Endothelial cell of umbilical vein (primary cell): Measurements from ENCODE around the gene SIGLEC15. TPM values are rescaled to one million over a fixed set of nuclear protein-coding genes. Genes with fewer than 3 reads are reported as not detected.

ENCODE experiments used
- BruUV-seq: library from RNA; stranded (reverse); fragments of 400-500 nt; replicated peaks from 2 replicates; lab custom pipeline; 2021; lab: Mats Ljungman, UMichigan
- CTCF ChIA-PET: fragments of 300-600, 350-600 bp; sonication (Branson Sonifier 250); formaldehyde crosslinking; loops from one replicate; lab custom pipeline; 2021; ENCODE audit warnings: antibody characterized with exemption, inconsistent platforms; lab: Charles Lee
- POLR2A ChIA-PET: fragments of 300-600, 350-600 bp; sonication (Branson Sonifier 250); formaldehyde crosslinking; loops from one replicate; lab custom pipeline; 2021; ENCODE audit warnings: antibody characterized with exemption, inconsistent platforms; lab: Charles Lee
- DNase-seq: peaks from one replicate; pipeline ENCODE4 v3.0.0-alpha.2; 2011; ENCODE audit warnings: low read depth, low spot score
- FAIRE-seq: peaks from 2 replicates; lab custom pipeline; 2011; peaks lifted over from hg19 to GRCh38; lab: Jason Lieb, UNC
- H2AFZ ChIP-seq: 2 replicates; pipeline ENCODE4 v1.6.0; 2012; ENCODE audit warnings: low read depth, low read length, control low read depth, inconsistent platforms
- H3K27ac ChIP-seq: 2 replicates; pipeline ENCODE4 v1.5.1; 2011; ENCODE audit warnings: low read depth, mild to moderate bottlenecking, control low read depth, low read length, moderate library complexity; ENCODE audit not compliant: insufficient read depth
- H3K27me3 ChIP-seq, 2 experiments: 2 replicates each; pipeline versions ENCODE4 v1.6.0 to v1.6.1; 2011; ENCODE audit warnings: low read length in 2 of 2, mixed read lengths in 1 of 2; ENCODE audit not compliant: control insufficient read depth in 2 of 2, insufficient read depth in 2 of 2
- H3K36me3 ChIP-seq, 2 experiments: 2 replicates in 1 of 2; 3 replicates in 1 of 2; pipeline ENCODE4 v1.5.1; 2011; ENCODE audit warnings: low read length in 2 of 2, mild to moderate bottlenecking in 1 of 2, moderate library complexity in 1 of 2; ENCODE audit not compliant: control insufficient read depth in 2 of 2, insufficient read depth in 2 of 2; ENCODE audit errors: extremely low read depth in 1 of 2
- H3K4me1 ChIP-seq: 3 replicates; pipeline ENCODE4 v1.5.1; 2011; ENCODE audit warnings: mild to moderate bottlenecking, low read length; ENCODE audit not compliant: control insufficient read depth, insufficient read depth; ENCODE audit errors: extremely low read depth
- H3K4me2 ChIP-seq: 2 replicates; pipeline ENCODE4 v1.6.1; 2011; ENCODE audit warnings: low read length, control low read depth, mixed read lengths; ENCODE audit not compliant: insufficient read depth
- H3K4me3 ChIP-seq, 3 experiments: fragments of 200-600 bp in 1 of 3; sonication (generic), shearing (Covaris generic) in 1 of 3; replicated peaks in 1 of 3; 2 replicates each; pipeline ENCODE4 v1.5.1; 2011 to 2016; ENCODE audit warnings: control low read depth in 3 of 3, low read length in 3 of 3, mild to moderate bottlenecking in 2 of 3, inconsistent platforms in 1 of 3, low read depth in 1 of 3, moderate library complexity in 1 of 3; ENCODE audit not compliant: insufficient read depth in 1 of 3
- H3K79me2 ChIP-seq: 2 replicates; pipeline ENCODE4 v1.6.0; 2012; ENCODE audit warnings: low read length, inconsistent platforms; ENCODE audit not compliant: control insufficient read depth, insufficient read depth
- H3K9ac ChIP-seq: replicated peaks from 2 replicates; pipeline ENCODE3; 2011; ENCODE audit warnings: low read length, control low read depth; ENCODE audit not compliant: insufficient read depth; ENCODE audit errors: extremely low read depth
- H3K9me1 ChIP-seq: replicated peaks from 3 replicates; pipeline ENCODE4 v1.6.0; 2011; ENCODE audit warnings: mild to moderate bottlenecking, low read length; ENCODE audit not compliant: control insufficient read depth, insufficient read depth; ENCODE audit errors: extremely low read depth
- H3K9me3 ChIP-seq: replicated peaks from 2 replicates; pipeline ENCODE4 v1.5.1; 2012; ENCODE audit warnings: low read length, inconsistent platforms; ENCODE audit not compliant: control insufficient read depth, insufficient read depth
- H4K20me1 ChIP-seq: replicated peaks from 2 replicates; pipeline ENCODE3; 2011; ENCODE audit warnings: mild to moderate bottlenecking, low read length; ENCODE audit not compliant: control insufficient read depth, insufficient read depth; ENCODE audit errors: extremely low read depth
- CTCF ChIP-seq, 2 donors: IDR thresholded peaks; 1 replicate in 1 of 2; 2 replicates in 1 of 2; pipeline ENCODE4 v1.5.1; 2011; ENCODE audit warnings: low read length in 2 of 2, mild to moderate bottlenecking in 2 of 2, moderate library complexity in 2 of 2, control low read depth in 1 of 2, inconsistent platforms in 1 of 2, low read depth in 1 of 2; ENCODE audit not compliant: insufficient read depth in 1 of 2; ENCODE audit errors: extremely low read depth in 1 of 2
- EZH2 ChIP-seq: IDR thresholded peaks from 2 replicates; pipeline ENCODE4 v1.6.1; 2012; ENCODE audit warnings: borderline replicate concordance, low read depth, mild to moderate bottlenecking, moderate library complexity, low read length, inconsistent platforms; ENCODE audit not compliant: severe bottlenecking
- FOS ChIP-seq: IDR thresholded peaks from 2 replicates; pipeline ENCODE4 v1.6.1; 2011; ENCODE audit warnings: mild to moderate bottlenecking, low read length, moderate library complexity, borderline replicate concordance; ENCODE audit not compliant: insufficient read depth
- GATA2 ChIP-seq: IDR thresholded peaks from 2 replicates; pipeline ENCODE4 v1.7.0; 2011; ENCODE audit warnings: low read depth, mild to moderate bottlenecking, moderate library complexity, mixed read lengths, low read length; ENCODE audit not compliant: insufficient read length, insufficient read depth
- JUN ChIP-seq: IDR thresholded peaks from 2 replicates; pipeline ENCODE4 v1.6.1; 2011; ENCODE audit warnings: borderline replicate concordance, low read depth; ENCODE audit not compliant: insufficient read length, insufficient read depth
- MAX ChIP-seq: IDR thresholded peaks from 2 replicates; pipeline ENCODE4 v1.6.1; 2011; ENCODE audit not compliant: insufficient read depth, insufficient read length
- MYC ChIP-seq: IDR thresholded peaks from one replicate; pipeline ENCODE4 v1.6.1; 2011; ENCODE audit warnings: mild to moderate bottlenecking, low read depth, low read length
- POLR2A ChIP-seq: IDR thresholded peaks from 2 replicates; pipeline ENCODE4 v1.6.1; 2012; ENCODE audit warnings: low read depth, mild to moderate bottlenecking, control low read depth, low read length
- POLR2AphosphoS5 ChIP-seq: IDR thresholded peaks from 2 replicates; pipeline ENCODE4 v1.6.1; 2012; ENCODE audit warnings: low read depth, mild to moderate bottlenecking, control low read depth, low read length, moderate library complexity; ENCODE audit not compliant: insufficient read depth
- dilution Hi-C: fragments of 300-500 bp; cut with MboI; formaldehyde crosslinking; loops from one replicate; pipeline ENCODE4 v1.15.0; 2019; ENCODE audit warnings: low sequenced_read_pairs; ENCODE audit not compliant: extremely low pct_ligation_motif_present
- intact Hi-C: fragments of 100-400 bp; cut with micrococcal nuclease; formaldehyde crosslinking; loops from one replicate; pipeline ENCODE4 v1.10.0; 2022
- polyA plus RNA-seq, 4 experiments: library from polyadenylated mRNA; depleted of rRNA in 3 of 4; stranded (reverse) in 3 of 4; unstranded in 1 of 4; fragments of >200 nt; gene quantifications; 2 replicates each; pipeline versions ENCODE4 v1.2.1 to v1.2.3, GENCODE V29; 2011 to 2012; ENCODE audit warnings: missing spikeins in 1 of 4
- total RNA-seq: library from RNA; stranded (reverse); gene quantifications from 2 replicates; pipeline ENCODE4 v1.2.3, GENCODE V29; 2021

SIGLEC15 gene
- total and polyA plus RNA-seq, 2 donors (not counting 3 experiments of a cell fraction or from before 2014, with no cell fraction given): not detected

GRCh38 chr18:45844938-45845337 is 19.5 kb downstream of the SIGLEC15 start:
- no peak overlapping the region for H3K4me2 ChIP-seq
- no peak overlapping the region for H3K9ac ChIP-seq
- ChIA-PET CTCF (interaction anchor here (4.1 kb wide), 1 partner anchor 122 kb away, joined by 15 read pairs; no protein-coding TSS in a partner anchor), POLR2A (no interaction called here)
- TF ChIP-seq JUN (no peak), POLR2A (no peak), CTCF (IDR thresholded peaks at IDR 0.05; ENCODE audit: extremely low read depth in 1 of 2, insufficient read depth in 1 of 2, low read depth in 1 of 2, low read length in 2 of 2) (no peak), FOS (no peak)
- no peak for FAIRE-seq
- no peak overlapping the region for H3K27ac ChIP-seq
- no TSS peak for BruUV-seq
- peaks cover under 1 to 1% of the 10 kb centered on the region in 2 experiments for H3K27me3 ChIP-seq
- H3K4me1 ChIP-seq: no peaks in the 10 kb centered on the region
- no peaks in the 10 kb centered on the region for H4K20me1 ChIP-seq
- H2AFZ ChIP-seq: no peak overlapping the region
- dilution Hi-C loops: no loop called here
- no peaks in the 10 kb centered on the region for H3K9me1 ChIP-seq
- no peaks in the 10 kb centered on the region for H3K79me2 ChIP-seq
- no peak overlapping the region for H3K4me3 ChIP-seq
- DNase-seq: no peak
- H3K9me3 ChIP-seq: no peaks in the 10 kb centered on the region
- intact Hi-C loops: no loop called here
- peaks cover 0 to 4% of the 10 kb centered on the region in 2 experiments for H3K36me3 ChIP-seq

GRCh38 chr18:45845410-45845809 is 19.9 kb downstream of the SIGLEC15 start:
- TF ChIP-seq MYC (no peak), FOS (no peak), GATA2 (no peak), JUN (no peak), CTCF (IDR thresholded peaks at IDR 0.05; ENCODE audit: extremely low read depth in 1 of 2, insufficient read depth in 1 of 2, low read depth in 1 of 2, low read length in 2 of 2) (no peak), POLR2AphosphoS5 (no peak), MAX (no peak), POLR2A (no peak), EZH2 (no peak)
- Histone ChIP-seq H3K9me3 (no peaks in the 10 kb centered on the region), H3K4me1 (no peaks in the 10 kb centered on the region), H3K4me2 (no peak overlapping the region), H3K79me2 (no peaks in the 10 kb centered on the region), H3K4me3 (no peak overlapping the region), H3K27me3 (no peaks in the 10 kb centered on the region), H3K36me3 (peaks cover 0 to 6% of the 10 kb centered on the region in 2 experiments), H4K20me1 (no peaks in the 10 kb centered on the region), H3K9me1 (no peaks in the 10 kb centered on the region), H2AFZ (no peak overlapping the region), H3K9ac (no peak overlapping the region), H3K27ac (no peak overlapping the region)
- FAIRE-seq: no peak
- CTCF ChIA-PET: interaction anchor here (4.1 kb wide), 1 partner anchor 122 kb away, joined by 15 read pairs; no protein-coding TSS in a partner anchor
- dilution Hi-C loops (no loop called here), intact Hi-C loops (no loop called here)
- DNase-seq: no peak
- no TSS peak for BruUV-seq
- POLR2A ChIA-PET: no interaction called here
